HepG2 (cell line): Measurements from ENCODE around the gene TM9SF2. TPM values are rescaled to one million over a fixed set of nuclear protein-coding genes. Genes with fewer than 3 reads are reported as not detected.

ENCODE experiments used
- GFI1 ChIP-seq: sonication (generic); formaldehyde crosslinking; IDR thresholded peaks from 2 replicates; pipeline ENCODE4 v1.5.0; 2020; ENCODE audit warnings: missing genetic modification reagents, mild to moderate bottlenecking, borderline replicate concordance
- HDAC2 ChIP-seq: sonication (generic); formaldehyde crosslinking; IDR thresholded peaks from 2 replicates; pipeline ENCODE4 v1.4.0; 2020; ENCODE audit warnings: missing genetic modification reagents
- IKZF4 ChIP-seq: sonication (generic); formaldehyde crosslinking; IDR thresholded peaks from 2 replicates; pipeline ENCODE4 v1.5.1; 2020; ENCODE audit warnings: borderline replicate concordance, mild to moderate bottlenecking, low read depth, missing genetic modification reagents; ENCODE audit errors: not compliant biosample characterization
- NCOA2 ChIP-seq: sonication (generic); formaldehyde crosslinking; IDR thresholded peaks from 2 replicates; pipeline ENCODE4 v1.8.0; 2022; ENCODE audit warnings: inconsistent platforms
- NCOR1 ChIP-seq: fragments of 200-600 bp; sonication (generic); IDR thresholded peaks from 2 replicates; pipeline ENCODE4 v1.7.0; 2017; ENCODE audit warnings: antibody characterized with exemption, low read length, borderline replicate concordance
- NFATC3 ChIP-seq: sonication (generic); formaldehyde crosslinking; IDR thresholded peaks from 2 replicates; pipeline ENCODE4 v1.5.1; 2020; ENCODE audit warnings: mild to moderate bottlenecking, missing genetic modification reagents
- NR2F1 ChIP-seq, 2 experiments: fragments of 450-650 bp in 1 of 2; formaldehyde crosslinking in 1 of 2; IDR thresholded peaks; 2 replicates each; pipeline versions ENCODE4 v1.5.0 to v1.6.1; 2016 to 2020; ENCODE audit warnings: mild to moderate bottlenecking in 1 of 2, missing compliant biosample characterization in 1 of 2, missing genetic modification reagents in 1 of 2, moderate library complexity in 1 of 2
- SRSF4 ChIP-seq: fragments of 200-400 bp; formaldehyde crosslinking; IDR thresholded peaks from one replicate; pipeline ENCODE4 v1.6.1; 2018; ENCODE audit warnings: mild to moderate bottlenecking, low read depth, low read length, moderate library complexity; ENCODE audit not compliant: poor library complexity, severe bottlenecking
- ZFP36L1 ChIP-seq: sonication (generic); formaldehyde crosslinking; IDR thresholded peaks from 2 replicates; pipeline ENCODE4 v1.8.0; 2022; ENCODE audit warnings: mild to moderate bottlenecking, missing genetic modification reagents, moderate library complexity
- ZNF121 ChIP-seq: sonication (generic); formaldehyde crosslinking; IDR thresholded peaks from 2 replicates; pipeline ENCODE4 v1.5.0; 2020; ENCODE audit warnings: mild to moderate bottlenecking, missing genetic modification reagents
- ZNF558 ChIP-seq: sonication (generic); formaldehyde crosslinking; IDR thresholded peaks from 2 replicates; pipeline ENCODE4 v1.9.0; 2022; ENCODE audit warnings: mild to moderate bottlenecking, missing genetic modification reagents, borderline replicate concordance
- ZNF713 ChIP-seq: sonication (generic); formaldehyde crosslinking; IDR thresholded peaks from 2 replicates; pipeline ENCODE4 v1.4.0; 2020; ENCODE audit warnings: mild to moderate bottlenecking, missing genetic modification reagents
- ZNF781 ChIP-seq: sonication (generic); formaldehyde crosslinking; IDR thresholded peaks from 2 replicates; pipeline ENCODE4 v1.5.1; 2020; ENCODE audit warnings: borderline replicate concordance, mild to moderate bottlenecking, missing genetic modification reagents; ENCODE audit errors: not compliant biosample characterization
- ZSCAN31 ChIP-seq: sonication (generic); formaldehyde crosslinking; IDR thresholded peaks from 2 replicates; pipeline ENCODE4 v1.5.0; 2020; ENCODE audit warnings: low read depth, mild to moderate bottlenecking, missing genetic modification reagents
- polyA plus RNA-seq, 8 experiments: library from polyadenylated mRNA; depleted of rRNA in 3 of 8; stranded (reverse) in 7 of 8; unstranded in 1 of 8; fragments of >200 nt; fragmentation: Illumina TruSeq in 4 of 8; extraction: Trizol in 4 of 8; gene quantifications; 2 replicates each; pipeline versions ENCODE4 v1.2.1 to v1.2.3, GENCODE V29; 2011 to 2016; ENCODE audit warnings: low read depth in 4 of 8, missing spikeins in 1 of 8, mixed read lengths in 1 of 8; ENCODE audit not compliant: insufficient read depth in 1 of 8
- total RNA-seq, 5 experiments: library from RNA; depleted of rRNA; stranded (reverse); fragments of >200 nt; fragmentation: Illumina TruSeq; extraction: Trizol; gene quantifications; 2 replicates each; pipeline ENCODE4 v1.2.3, GENCODE V29; 2016; ENCODE audit warnings: low read depth in 1 of 5
- TF ChIP-seq, protein P1 (sequence below): IDR thresholded peaks from 2 replicates; pipeline ENCODE4 v1.6.1; 2016; ENCODE audit warnings: control low read depth
- TF ChIP-seq, protein P2 (sequence below): sonication (generic); formaldehyde crosslinking; IDR thresholded peaks from 2 replicates; pipeline ENCODE4 v1.4.0; 2020; ENCODE audit warnings: mild to moderate bottlenecking, missing genetic modification reagents
- TF ChIP-seq, protein P3 (sequence below): sonication (generic); formaldehyde crosslinking; IDR thresholded peaks from 2 replicates; pipeline ENCODE4 v1.4.0; 2020; ENCODE audit warnings: mild to moderate bottlenecking, missing genetic modification reagents
- TF ChIP-seq, protein P4 (sequence below): sonication (generic); formaldehyde crosslinking; IDR thresholded peaks from 2 replicates; pipeline ENCODE4 v1.4.0; 2020; ENCODE audit warnings: mild to moderate bottlenecking, missing genetic modification reagents

Gene TM9SF2
- total and polyA plus RNA-seq, 2 of the 13 experiments (the other 11 are each of a cell fraction or from before 2014, with no cell fraction given) = 94.1 to 123 TPM

DNA sequence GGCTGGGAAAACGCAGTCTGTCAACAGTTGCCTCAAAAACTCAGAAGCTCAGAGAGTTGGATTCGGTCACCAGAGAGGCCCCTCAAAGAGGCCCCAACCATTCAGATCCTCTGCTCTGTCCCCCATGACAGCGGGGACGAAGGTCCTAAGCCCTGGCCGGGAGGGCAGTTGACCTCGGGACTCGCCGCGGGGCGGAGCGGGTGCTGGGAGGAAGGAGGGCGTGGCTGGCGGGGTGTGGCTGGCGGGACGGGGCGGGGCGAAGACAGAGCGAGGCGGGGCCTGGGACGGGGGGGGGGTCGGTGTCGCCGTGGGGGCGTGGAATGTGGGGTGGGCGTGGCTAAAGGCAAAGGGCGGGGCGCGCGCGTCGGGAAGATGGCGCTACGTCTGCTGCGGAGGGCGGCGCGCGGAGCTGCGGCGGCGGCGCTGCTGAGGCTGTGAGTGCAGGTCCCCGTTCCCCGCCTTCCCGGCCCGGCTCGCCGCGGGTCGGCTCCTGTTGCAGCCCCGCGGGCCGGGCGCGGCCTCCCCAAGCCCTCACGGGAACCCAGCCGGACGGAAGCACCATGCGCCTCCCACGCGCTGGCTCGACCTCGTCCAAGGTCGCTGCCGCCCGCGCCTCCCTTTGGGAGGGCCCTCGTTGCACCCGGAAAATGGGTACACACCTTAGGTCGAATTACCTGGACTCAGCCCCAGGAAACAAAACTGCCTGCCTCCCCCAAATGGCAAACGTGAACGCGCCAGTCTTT is 105.2 kb downstream of the TM9SF2 start, which contains the start of gene CLYBL (continued):
- TF ChIP-seq ZNF558 = no peak
- TF ChIP-seq SRSF4 = no peak
- TF ChIP-seq, protein P1, sequence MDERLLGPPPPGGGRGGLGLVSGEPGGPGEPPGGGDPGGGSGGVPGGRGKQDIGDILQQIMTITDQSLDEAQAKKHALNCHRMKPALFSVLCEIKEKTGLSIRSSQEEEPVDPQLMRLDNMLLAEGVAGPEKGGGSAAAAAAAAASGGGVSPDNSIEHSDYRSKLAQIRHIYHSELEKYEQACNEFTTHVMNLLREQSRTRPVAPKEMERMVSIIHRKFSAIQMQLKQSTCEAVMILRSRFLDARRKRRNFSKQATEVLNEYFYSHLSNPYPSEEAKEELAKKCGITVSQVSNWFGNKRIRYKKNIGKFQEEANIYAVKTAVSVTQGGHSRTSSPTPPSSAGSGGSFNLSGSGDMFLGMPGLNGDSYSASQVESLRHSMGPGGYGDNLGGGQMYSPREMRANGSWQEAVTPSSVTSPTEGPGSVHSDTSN (CRISPR knock-in tag) = no peak
- TF ChIP-seq, protein P2, sequence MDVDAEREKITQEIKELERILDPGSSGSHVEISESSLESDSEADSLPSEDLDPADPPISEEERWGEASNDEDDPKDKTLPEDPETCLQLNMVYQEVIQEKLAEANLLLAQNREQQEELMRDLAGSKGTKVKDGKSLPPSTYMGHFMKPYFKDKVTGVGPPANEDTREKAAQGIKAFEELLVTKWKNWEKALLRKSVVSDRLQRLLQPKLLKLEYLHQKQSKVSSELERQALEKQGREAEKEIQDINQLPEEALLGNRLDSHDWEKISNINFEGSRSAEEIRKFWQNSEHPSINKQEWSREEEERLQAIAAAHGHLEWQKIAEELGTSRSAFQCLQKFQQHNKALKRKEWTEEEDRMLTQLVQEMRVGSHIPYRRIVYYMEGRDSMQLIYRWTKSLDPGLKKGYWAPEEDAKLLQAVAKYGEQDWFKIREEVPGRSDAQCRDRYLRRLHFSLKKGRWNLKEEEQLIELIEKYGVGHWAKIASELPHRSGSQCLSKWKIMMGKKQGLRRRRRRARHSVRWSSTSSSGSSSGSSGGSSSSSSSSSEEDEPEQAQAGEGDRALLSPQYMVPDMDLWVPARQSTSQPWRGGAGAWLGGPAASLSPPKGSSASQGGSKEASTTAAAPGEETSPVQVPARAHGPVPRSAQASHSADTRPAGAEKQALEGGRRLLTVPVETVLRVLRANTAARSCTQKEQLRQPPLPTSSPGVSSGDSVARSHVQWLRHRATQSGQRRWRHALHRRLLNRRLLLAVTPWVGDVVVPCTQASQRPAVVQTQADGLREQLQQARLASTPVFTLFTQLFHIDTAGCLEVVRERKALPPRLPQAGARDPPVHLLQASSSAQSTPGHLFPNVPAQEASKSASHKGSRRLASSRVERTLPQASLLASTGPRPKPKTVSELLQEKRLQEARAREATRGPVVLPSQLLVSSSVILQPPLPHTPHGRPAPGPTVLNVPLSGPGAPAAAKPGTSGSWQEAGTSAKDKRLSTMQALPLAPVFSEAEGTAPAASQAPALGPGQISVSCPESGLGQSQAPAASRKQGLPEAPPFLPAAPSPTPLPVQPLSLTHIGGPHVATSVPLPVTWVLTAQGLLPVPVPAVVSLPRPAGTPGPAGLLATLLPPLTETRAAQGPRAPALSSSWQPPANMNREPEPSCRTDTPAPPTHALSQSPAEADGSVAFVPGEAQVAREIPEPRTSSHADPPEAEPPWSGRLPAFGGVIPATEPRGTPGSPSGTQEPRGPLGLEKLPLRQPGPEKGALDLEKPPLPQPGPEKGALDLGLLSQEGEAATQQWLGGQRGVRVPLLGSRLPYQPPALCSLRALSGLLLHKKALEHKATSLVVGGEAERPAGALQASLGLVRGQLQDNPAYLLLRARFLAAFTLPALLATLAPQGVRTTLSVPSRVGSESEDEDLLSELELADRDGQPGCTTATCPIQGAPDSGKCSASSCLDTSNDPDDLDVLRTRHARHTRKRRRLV (CRISPR knock-in tag) = no peak
- no peak for TF ChIP-seq GFI1 (CRISPR knock-in tag)
- TF ChIP-seq NCOA2 = no peak
- peak; percentile 58; the same call in 1 of the 2 replicates for TF ChIP-seq HDAC2 (CRISPR knock-in tag)
- TF ChIP-seq, protein P3, sequence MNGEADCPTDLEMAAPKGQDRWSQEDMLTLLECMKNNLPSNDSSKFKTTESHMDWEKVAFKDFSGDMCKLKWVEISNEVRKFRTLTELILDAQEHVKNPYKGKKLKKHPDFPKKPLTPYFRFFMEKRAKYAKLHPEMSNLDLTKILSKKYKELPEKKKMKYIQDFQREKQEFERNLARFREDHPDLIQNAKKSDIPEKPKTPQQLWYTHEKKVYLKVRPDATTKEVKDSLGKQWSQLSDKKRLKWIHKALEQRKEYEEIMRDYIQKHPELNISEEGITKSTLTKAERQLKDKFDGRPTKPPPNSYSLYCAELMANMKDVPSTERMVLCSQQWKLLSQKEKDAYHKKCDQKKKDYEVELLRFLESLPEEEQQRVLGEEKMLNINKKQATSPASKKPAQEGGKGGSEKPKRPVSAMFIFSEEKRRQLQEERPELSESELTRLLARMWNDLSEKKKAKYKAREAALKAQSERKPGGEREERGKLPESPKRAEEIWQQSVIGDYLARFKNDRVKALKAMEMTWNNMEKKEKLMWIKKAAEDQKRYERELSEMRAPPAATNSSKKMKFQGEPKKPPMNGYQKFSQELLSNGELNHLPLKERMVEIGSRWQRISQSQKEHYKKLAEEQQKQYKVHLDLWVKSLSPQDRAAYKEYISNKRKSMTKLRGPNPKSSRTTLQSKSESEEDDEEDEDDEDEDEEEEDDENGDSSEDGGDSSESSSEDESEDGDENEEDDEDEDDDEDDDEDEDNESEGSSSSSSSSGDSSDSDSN (CRISPR knock-in tag) = peak; percentile 94; the same call in 1 of the 2 replicates
- TF ChIP-seq ZNF781 (CRISPR knock-in tag) = no peak
- no peak for TF ChIP-seq ZNF121
- peak; percentile 26 for TF ChIP-seq NCOR1
- TF ChIP-seq ZNF713 = no peak
- TF ChIP-seq NFATC3 (CRISPR knock-in tag) = no peak
- TF ChIP-seq ZFP36L1 = no peak
- TF ChIP-seq NR2F1 (CRISPR knock-in tag; IDR thresholded peaks at IDR 0.05) = peak; percentile 15 to 52; a peak in 1 of 4 replicates
- TF ChIP-seq, protein P4, sequence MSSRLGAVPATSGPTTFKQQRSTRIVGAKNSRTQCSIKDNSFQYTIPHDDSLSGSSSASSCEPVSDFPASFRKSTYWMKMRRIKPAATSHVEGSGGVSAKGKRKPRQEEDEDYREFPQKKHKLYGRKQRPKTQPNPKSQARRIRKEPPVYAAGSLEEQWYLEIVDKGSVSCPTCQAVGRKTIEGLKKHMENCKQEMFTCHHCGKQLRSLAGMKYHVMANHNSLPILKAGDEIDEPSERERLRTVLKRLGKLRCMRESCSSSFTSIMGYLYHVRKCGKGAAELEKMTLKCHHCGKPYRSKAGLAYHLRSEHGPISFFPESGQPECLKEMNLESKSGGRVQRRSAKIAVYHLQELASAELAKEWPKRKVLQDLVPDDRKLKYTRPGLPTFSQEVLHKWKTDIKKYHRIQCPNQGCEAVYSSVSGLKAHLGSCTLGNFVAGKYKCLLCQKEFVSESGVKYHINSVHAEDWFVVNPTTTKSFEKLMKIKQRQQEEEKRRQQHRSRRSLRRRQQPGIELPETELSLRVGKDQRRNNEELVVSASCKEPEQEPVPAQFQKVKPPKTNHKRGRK (CRISPR knock-in tag) = no peak
- TF ChIP-seq IKZF4 (CRISPR knock-in tag) = peak; percentile 44
- TF ChIP-seq ZSCAN31 (CRISPR knock-in tag) = peak; percentile 73; the same call in 1 of the 2 replicates
